Endodermal cell (in vitro differentiated cells): ENCODE data around the gene COMP. TPM values are rescaled to one million over a fixed set of nuclear protein-coding genes. Genes with fewer than 3 reads are reported as not detected.
A peak's percentile ranks its signal among the peaks of the same experiment; 100 is the strongest.

Experiments used
- DNase-seq: peaks from one replicate; pipeline ENCODE4 v3.0.0-alpha.2; 2017
- H3K27ac ChIP-seq: 2 replicates; pipeline ENCODE4 v1.5.1; 2013; ENCODE audit warnings: mild to moderate bottlenecking, low read depth, low read length, moderate library complexity
- H3K27me3 ChIP-seq: 2 replicates; pipeline ENCODE4 v1.6.1; 2013; ENCODE audit warnings: mild to moderate bottlenecking, low read length, moderate library complexity; ENCODE audit not compliant: insufficient read depth, control insufficient read depth, poor library complexity, severe bottlenecking
- H3K36me3 ChIP-seq: 2 replicates; pipeline ENCODE4 v1.7.0; 2013; ENCODE audit warnings: mild to moderate bottlenecking, low read length, moderate library complexity; ENCODE audit not compliant: control insufficient read depth, insufficient read depth
- H3K4me1 ChIP-seq: one replicate; pipeline ENCODE4 v1.7.0; 2013; ENCODE audit warnings: low read length; ENCODE audit not compliant: control insufficient read depth, insufficient read depth
- H3K4me3 ChIP-seq: 2 replicates; pipeline ENCODE4 v1.5.1; 2013; ENCODE audit warnings: mild to moderate bottlenecking, low read length, moderate library complexity
- H3K9ac ChIP-seq: 2 replicates; pipeline ENCODE4 v1.6.1; 2013; ENCODE audit warnings: mild to moderate bottlenecking, low read length, moderate library complexity; ENCODE audit not compliant: poor library complexity, severe bottlenecking; ENCODE audit errors: extremely low read depth
- H3K9me3 ChIP-seq: 2 replicates; pipeline ENCODE4 v1.6.1; 2013; ENCODE audit warnings: mild to moderate bottlenecking, low read length, moderate library complexity; ENCODE audit not compliant: control insufficient read depth
- H3K27ac Mint-ChIP-seq: 2 replicates; pipeline ENCODE4 v1.8.0; 2020; ENCODE audit warnings: mixed read lengths
- H3K27me3 Mint-ChIP-seq: 2 replicates; pipeline ENCODE4 v1.8.0; 2021; ENCODE audit warnings: mild to moderate bottlenecking, mixed read lengths; ENCODE audit not compliant: insufficient read depth
- H3K36me3 Mint-ChIP-seq: 2 replicates; pipeline ENCODE4 v1.8.0; 2020; ENCODE audit warnings: low read depth, mixed read lengths
- H3K4me1 Mint-ChIP-seq: 2 replicates; pipeline ENCODE4 v1.8.0; 2020; ENCODE audit warnings: mixed read lengths
- H3K4me3 Mint-ChIP-seq: 2 replicates; pipeline ENCODE4 v1.8.0; 2020; ENCODE audit warnings: mild to moderate bottlenecking, moderate library complexity, mixed read lengths
- H3K9me3 Mint-ChIP-seq: 2 replicates; pipeline ENCODE4 v1.8.0; 2020; ENCODE audit warnings: mild to moderate bottlenecking, mixed read lengths
- CTCF ChIP-seq: fragments of 200-600 bp; sonication (generic); conservative IDR thresholded peaks from 2 replicates; pipeline ENCODE4 v1.5.0; 2021; ENCODE audit warnings: antibody characterized with exemption, mild to moderate bottlenecking
- WGBS, 2 experiments: methylation state at CpG; one replicate each; pipeline versions ENCODE4 v1.1.5 to v1.1.7; 2013; ENCODE audit warnings: missing lambda C conversion rate in 2 of 2, mixed read lengths in 1 of 2; ENCODE audit not compliant: insufficient coverage in 1 of 2, insufficient read length in 1 of 2; 5-methylcytosine and 5-hydroxymethylcytosine counted together
- total RNA-seq, 2 donors: library from RNA; stranded (reverse); fragmentation: NEBNext Ultra II Directional in 1 of 2; extraction: Animal tissue kit (Norgen Biotek cat#: 25700) in 1 of 2; gene quantifications; 2 replicates in 1 of 2; 3 replicates in 1 of 2; pipeline ENCODE4 v1.2.1, GENCODE V29; 2021

Gene COMP
- total RNA-seq, 2 donors from 2014 or later: not detected

- H3K4me1 Mint-ChIP-seq: peaks cover 43% of the 10 kb centered on the region
- H3K4me1 ChIP-seq: peaks cover 24% of the 10 kb centered on the region
- H3K27ac ChIP-seq: no peak overlapping the region
- H3K36me3 Mint-ChIP-seq: no peaks in the 10 kb centered on the region
- H3K36me3 ChIP-seq: no peaks in the 10 kb centered on the region
- 93 to 94% methylated on average over 12 to 14 of the region's 14 CpGs for WGBS, 2 experiments
- H3K27me3 ChIP-seq: no peaks in the 10 kb centered on the region
- no peak overlapping the region for H3K27ac Mint-ChIP-seq
- no peaks in the 10 kb centered on the region for H3K9me3 Mint-ChIP-seq
- DNase-seq: no peak
- no peaks in the 10 kb centered on the region for H3K9me3 ChIP-seq
- no peak overlapping the region for H3K4me3 Mint-ChIP-seq
- H3K4me3 ChIP-seq: no peak overlapping the region
- H3K27me3 Mint-ChIP-seq: no peaks in the 10 kb centered on the region
- no peak overlapping the region for H3K9ac ChIP-seq
- TF ChIP-seq CTCF: no peak
These were observed 48.8 kb downstream of the COMP start for GRCh38 chr19:18742324-18742723.

GRCh38 chr19:18741124-18742121 is 49.7 kb downstream of the COMP start:
- peak overlapping the region; percentile 29 for H3K4me3 ChIP-seq
- no peak overlapping the region for H3K27ac Mint-ChIP-seq
- peaks cover 24% of the 10 kb centered on the region for H3K4me1 ChIP-seq
- H3K27ac ChIP-seq: no peak overlapping the region
- 85 to 92% methylated on average over 17 to 25 of the region's 27 CpGs for WGBS, 2 experiments
- peaks cover 42% of the 10 kb centered on the region for H3K4me1 Mint-ChIP-seq
- no peaks in the 10 kb centered on the region for H3K9me3 ChIP-seq
- no peak overlapping the region for H3K9ac ChIP-seq
- H3K4me3 Mint-ChIP-seq: peak overlapping the region; percentile 39
- H3K36me3 Mint-ChIP-seq: no peaks in the 10 kb centered on the region
- no peaks in the 10 kb centered on the region for H3K27me3 Mint-ChIP-seq
- DNase-seq: peak; percentile 40
- H3K9me3 Mint-ChIP-seq: no peaks in the 10 kb centered on the region
- H3K27me3 ChIP-seq: no peaks in the 10 kb centered on the region
- no peaks in the 10 kb centered on the region for H3K36me3 ChIP-seq
- no peak for TF ChIP-seq CTCF

DNA sequence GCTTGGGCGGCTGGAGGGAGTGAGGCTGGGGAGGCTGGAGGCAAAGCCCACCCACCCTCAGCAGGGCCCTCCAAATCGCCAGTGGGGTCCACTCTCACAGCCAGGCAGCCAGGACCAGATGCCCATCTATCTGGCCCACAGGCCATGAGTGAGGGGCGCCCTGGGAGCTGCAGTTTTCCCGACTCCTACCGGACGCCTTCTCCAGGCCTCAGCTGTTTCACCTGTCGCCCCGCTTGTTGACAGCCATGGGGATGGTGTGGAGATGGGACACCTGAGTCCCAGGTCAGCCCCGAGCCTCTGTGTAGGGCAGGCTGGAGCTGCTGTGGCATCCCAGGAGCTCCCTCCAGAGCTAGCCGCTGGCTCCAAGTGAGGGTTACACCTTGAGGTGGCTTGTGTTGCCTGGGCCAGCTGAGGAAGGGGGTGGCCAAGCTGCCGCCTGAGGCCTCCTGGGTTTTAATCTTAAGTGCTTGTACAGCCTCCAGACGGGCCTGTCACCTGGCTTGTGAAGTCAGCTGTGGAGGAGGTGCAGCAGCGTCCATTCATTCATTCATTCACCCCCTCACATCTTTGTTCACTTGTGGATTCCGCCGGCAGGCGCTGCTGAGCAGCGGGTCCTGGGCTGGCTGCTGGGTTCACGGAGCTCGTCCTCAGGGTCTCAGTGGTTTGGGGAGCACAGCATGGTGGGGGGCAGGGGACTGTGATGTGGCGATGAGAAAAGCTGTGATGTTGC is 52.0 kb downstream of the COMP start:
- Histone ChIP-seq H3K27me3 (no peaks in the 10 kb centered on the region), H3K4me1 (peaks cover 29% of the 10 kb centered on the region), H3K4me3 (no peak overlapping the region), H3K9ac (no peak overlapping the region), H3K9me3 (no peaks in the 10 kb centered on the region), H3K27ac (no peak overlapping the region), H3K36me3 (no peaks in the 10 kb centered on the region)
- no peaks in the 10 kb centered on the region for H3K36me3 Mint-ChIP-seq
- 92 to 100% methylated on average over 5 to 20 of the region's 20 CpGs for WGBS, 2 experiments
- H3K27me3 Mint-ChIP-seq: no peaks in the 10 kb centered on the region
- peak overlapping the region; percentile 80 for H3K27ac Mint-ChIP-seq
- peaks cover 46% of the 10 kb centered on the region for H3K4me1 Mint-ChIP-seq
- TF ChIP-seq CTCF: no peak
- H3K4me3 Mint-ChIP-seq: peak overlapping the region; percentile 39
- no peaks in the 10 kb centered on the region for H3K9me3 Mint-ChIP-seq
- DNase-seq: peak; percentile 45
